Thyroid gland (tissue), 4 donors: ENCODE measurements around the gene PI4K2A. TPM values are rescaled to one million over a fixed set of nuclear protein-coding genes. Genes with fewer than 3 reads are reported as not detected.

Experiments
- DNase-seq, 2 donors: peaks; one replicate each; pipeline ENCODE4 v3.0.0-alpha.2; 2019
- H3K27ac ChIP-seq, 3 donors: fragments of 200-600 bp; sonication (generic); 1 replicate in 2 of 3; 2 replicates in 1 of 3; pipeline ENCODE4 v1.5.1; 2016 to 2019; ENCODE audit warnings: mild to moderate bottlenecking in 1 of 3, moderate library complexity in 1 of 3
- H3K27me3 ChIP-seq: fragments of 200-600 bp; sonication (generic); one replicate; pipeline ENCODE4 v1.5.1; 2019
- H3K36me3 ChIP-seq, 2 donors: fragments of 200-600 bp; sonication (generic); one replicate each; pipeline ENCODE4 v1.5.1; 2016 to 2019
- H3K4me1 ChIP-seq, 2 donors: fragments of 200-600 bp; sonication (generic); one replicate each; pipeline ENCODE4 v1.5.1; 2017 to 2019
- H3K4me3 ChIP-seq, 3 donors: fragments of 200-600 bp; sonication (generic); replicated peaks in 1 of 3; 1 replicate in 2 of 3; 2 replicates in 1 of 3; pipeline ENCODE4 v1.5.1; 2016; ENCODE audit warnings: mild to moderate bottlenecking in 1 of 3
- H3K9me3 ChIP-seq: fragments of 200-600 bp; sonication (generic); one replicate; pipeline ENCODE4 v1.5.1; 2017
- POLR2A ChIP-seq, 2 donors: fragments of 450-650 bp; IDR thresholded peaks; one replicate each; pipeline ENCODE4 v1.6.1; 2017; ENCODE audit warnings: antibody characterized with exemption in 2 of 2, mild to moderate bottlenecking in 2 of 2, moderate library complexity in 1 of 2
- WGBS, 2 donors: methylation state at CpG; one replicate each; pipeline ENCODE4 v1.1.5; 2017; 5-methylcytosine and 5-hydroxymethylcytosine counted together
- intact Hi-C: fragments of 100-400 bp; cut with DNase I; formaldehyde crosslinking; loops from one replicate; pipeline ENCODE4 v1.15.1; 2023
- total RNA-seq, 4 donors: library from RNA; depleted of rRNA; stranded (reverse); fragments of >200 nt; gene quantifications; one replicate each; pipeline ENCODE4 v1.2.3, GENCODE V29; 2016
- TF ChIP-seq, protein P1 (sequence below), 6 experiments: fragments of 200-600 bp in 3 of 6; fragments of 450-650 bp in 3 of 6; sonication (generic) in 3 of 6; IDR thresholded peaks; one replicate each; pipeline ENCODE4 v1.5.1; 2016 to 2019; ENCODE audit warnings: antibody characterized with exemption in 6 of 6, mild to moderate bottlenecking in 2 of 6, inconsistent platforms in 1 of 6, moderate library complexity in 1 of 6

PI4K2A gene
- total RNA-seq, 4 donors from 2014 or later, result 19.9 to 31.3 (median 24.1) TPM

DNA sequence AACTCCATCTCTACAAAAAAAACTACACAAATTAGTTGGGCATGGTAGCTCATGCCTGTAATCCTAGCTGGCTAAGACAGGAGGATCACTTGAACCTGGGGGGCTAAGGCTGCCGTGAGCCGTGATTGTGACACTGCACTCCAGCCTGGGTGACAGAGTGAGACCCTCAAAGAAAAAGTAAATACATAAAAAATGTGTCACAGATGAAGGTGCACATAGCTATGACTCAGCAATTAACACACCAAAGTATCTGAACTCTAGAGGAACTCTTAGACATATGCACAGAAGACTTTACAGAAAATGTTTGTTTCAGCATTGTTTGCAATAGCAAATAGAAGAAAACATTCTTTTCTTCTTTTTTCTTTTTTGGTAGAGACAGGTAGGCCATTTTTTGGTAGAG, 42.7 kb upstream of the PI4K2A start:
- TF ChIP-seq, protein P1, sequence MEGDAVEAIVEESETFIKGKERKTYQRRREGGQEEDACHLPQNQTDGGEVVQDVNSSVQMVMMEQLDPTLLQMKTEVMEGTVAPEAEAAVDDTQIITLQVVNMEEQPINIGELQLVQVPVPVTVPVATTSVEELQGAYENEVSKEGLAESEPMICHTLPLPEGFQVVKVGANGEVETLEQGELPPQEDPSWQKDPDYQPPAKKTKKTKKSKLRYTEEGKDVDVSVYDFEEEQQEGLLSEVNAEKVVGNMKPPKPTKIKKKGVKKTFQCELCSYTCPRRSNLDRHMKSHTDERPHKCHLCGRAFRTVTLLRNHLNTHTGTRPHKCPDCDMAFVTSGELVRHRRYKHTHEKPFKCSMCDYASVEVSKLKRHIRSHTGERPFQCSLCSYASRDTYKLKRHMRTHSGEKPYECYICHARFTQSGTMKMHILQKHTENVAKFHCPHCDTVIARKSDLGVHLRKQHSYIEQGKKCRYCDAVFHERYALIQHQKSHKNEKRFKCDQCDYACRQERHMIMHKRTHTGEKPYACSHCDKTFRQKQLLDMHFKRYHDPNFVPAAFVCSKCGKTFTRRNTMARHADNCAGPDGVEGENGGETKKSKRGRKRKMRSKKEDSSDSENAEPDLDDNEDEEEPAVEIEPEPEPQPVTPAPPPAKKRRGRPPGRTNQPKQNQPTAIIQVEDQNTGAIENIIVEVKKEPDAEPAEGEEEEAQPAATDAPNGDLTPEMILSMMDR (IDR thresholded peaks at IDR 0.05), result no peak
- TF ChIP-seq POLR2A (IDR thresholded peaks at IDR 0.05), result no peak
- H3K9me3 ChIP-seq, result no peaks in the 10 kb centered on the region
- no peaks in the 10 kb centered on the region for H3K36me3 ChIP-seq
- 86 to 90% methylated on average over 2 of the region's 2 CpGs for WGBS, 2 donors
- peak overlapping the region in 2 of 3 donors; percentile 17 to 37 for H3K27ac ChIP-seq
- H3K4me1 ChIP-seq, result peaks cover 0 to 15% of the 10 kb centered on the region in 2 donors
- no peak for DNase-seq
- intact Hi-C loops, result no loop called here
- H3K4me3 ChIP-seq, result no peak overlapping the region
- H3K27me3 ChIP-seq, result no peaks in the 10 kb centered on the region

GRCh38 chr10:97598407-97599271, 41.8 kb upstream of the PI4K2A start:
- no peaks in the 10 kb centered on the region for H3K36me3 ChIP-seq
- intact Hi-C loops, result no loop called here
- H3K27ac ChIP-seq, result no peak overlapping the region
- no peaks in the 10 kb centered on the region for H3K27me3 ChIP-seq
- TF ChIP-seq, protein P1 (IDR thresholded peaks at IDR 0.05), result no peak
- no peak for TF ChIP-seq POLR2A (IDR thresholded peaks at IDR 0.05)
- peaks cover 0 to 15% of the 10 kb centered on the region in 2 donors for H3K4me1 ChIP-seq
- WGBS, 2 donors, result 90 to 95% methylated on average over 19 of the region's 19 CpGs
- DNase-seq, result no peak
- H3K9me3 ChIP-seq, result no peaks in the 10 kb centered on the region
- no peak overlapping the region for H3K4me3 ChIP-seq

DNA sequence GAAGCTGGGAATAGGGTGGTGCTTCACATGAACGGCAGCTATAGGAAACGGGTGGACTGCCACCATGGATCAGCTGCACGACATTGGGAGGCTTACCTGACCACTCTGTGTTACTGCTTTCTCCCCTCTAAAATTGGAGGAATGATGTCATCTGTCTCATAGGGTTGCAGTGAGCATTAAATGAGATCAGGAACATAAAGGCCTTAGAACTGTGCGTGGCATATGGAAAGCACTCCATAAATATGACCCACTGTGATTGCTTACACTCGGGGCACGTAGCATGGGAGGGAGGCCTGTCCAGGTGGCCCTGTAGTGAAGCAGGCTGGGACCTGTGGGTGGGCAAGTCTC, 41.2 kb upstream of the PI4K2A start:
- Histone ChIP-seq H3K4me1 (peaks cover 0 to 15% of the 10 kb centered on the region in 2 donors), H3K27ac (no peak overlapping the region), H3K36me3 (no peaks in the 10 kb centered on the region), H3K4me3 (no peak overlapping the region), H3K9me3 (no peaks in the 10 kb centered on the region), H3K27me3 (no peaks in the 10 kb centered on the region)
- DNase-seq, result no peak
- WGBS, 2 donors, result 87 to 88% methylated on average over 6 of the region's 6 CpGs
- intact Hi-C loops, result no loop called here
- TF ChIP-seq, protein P1 (IDR thresholded peaks at IDR 0.05), result no peak
- TF ChIP-seq POLR2A (IDR thresholded peaks at IDR 0.05), result no peak

- DNase-seq, result no peak
- intact Hi-C loops, result no loop called here
- Histone ChIP-seq H3K4me3 (no peak overlapping the region), H3K27ac (no peak overlapping the region), H3K9me3 (no peaks in the 10 kb centered on the region), H3K27me3 (no peaks in the 10 kb centered on the region), H3K36me3 (no peaks in the 10 kb centered on the region), H3K4me1 (peaks cover 0 to 12% of the 10 kb centered on the region in 2 donors)
- TF ChIP-seq, protein P1 (IDR thresholded peaks at IDR 0.05), result no peak
- TF ChIP-seq POLR2A (IDR thresholded peaks at IDR 0.05), result no peak
- WGBS, 2 donors, result 82 to 90% methylated on average over 1 of the region's 1 CpG
Observed at GRCh38 chr10:97600616-97601015, 39.9 kb upstream of the PI4K2A start.
